HL-60 (cell line): ENCODE results near the gene TIGD3.
A peak's percentile ranks its signal among the peaks of the same experiment; 100 is the strongest.

ENCODE experiments used
- DNase-seq, 2 experiments: peaks; one replicate each; pipeline ENCODE4 v3.0.0-alpha.2; 2010 to 2020; ENCODE audit warnings: low read depth in 1 of 2, low spot score in 1 of 2
- H3K27ac ChIP-seq: fragments of 250-450 bp; sonication (Bioruptor Pico); replicated peaks from 2 replicates; pipeline ENCODE4 v1.5.1; 2020; ENCODE audit warnings: mild to moderate bottlenecking, moderate library complexity
- H3K27me3 ChIP-seq: fragments of 250-450 bp; sonication (Bioruptor Pico); 2 replicates; pipeline ENCODE4 v1.5.1; 2021; ENCODE audit warnings: mild to moderate bottlenecking, moderate library complexity; ENCODE audit not compliant: insufficient read depth, poor library complexity, severe bottlenecking
- H3K4me3 ChIP-seq: replicated peaks from 2 replicates; pipeline ENCODE4 v1.5.1; 2011; ENCODE audit warnings: mild to moderate bottlenecking, control low read depth, low read length; ENCODE audit not compliant: insufficient read depth
- CTCF ChIP-seq: IDR thresholded peaks from one replicate; pipeline ENCODE4 v1.5.1; 2011; ENCODE audit warnings: low read length, control low read depth, inconsistent platforms; ENCODE audit not compliant: insufficient read depth
- GABPA ChIP-seq: IDR thresholded peaks from 2 replicates; pipeline ENCODE4 v1.6.1; 2012; ENCODE audit warnings: low read depth
- POLR2AphosphoS5 ChIP-seq: IDR thresholded peaks from 2 replicates; pipeline ENCODE4 v1.6.1; 2012; ENCODE audit warnings: low read depth
- SPI1 ChIP-seq: IDR thresholded peaks from 2 replicates; pipeline ENCODE4 v1.6.1; 2012; ENCODE audit warnings: low read depth, mild to moderate bottlenecking, borderline replicate concordance
- long read RNA-seq: library from polyadenylated mRNA; unstranded; transcript quantifications from one replicate; pipeline ENCODE4 v2.0.0, GENCODE V29; 2020
- TF ChIP-seq, protein P1 (sequence below): IDR thresholded peaks from 2 replicates; pipeline ENCODE4 v1.6.1; 2012; ENCODE audit warnings: low read depth; ENCODE audit not compliant: insufficient replicate concordance

Gene TIGD3
- long read RNA-seq, partial matches to known transcripts, result 1 of 1 reads
- long read RNA-seq, other reads (novel, unspliced or antisense), result 0 of 1 reads

GRCh38 chr11:65354265-65355012 is at the start of gene TIGD3:
TSS of gene TIGD3 (plus strand) at chr11:65354751. CDS start at chr11:65355809, 1,058 bp downstream.
- H3K27me3 ChIP-seq, result no peaks in the 10 kb centered on the region
- H3K27ac ChIP-seq, result peak within 1 kb of the TSS; percentile 39; the same call in 1 of the 2 replicates
- DNase-seq, result peak; percentile 89 to 95
- TF ChIP-seq, protein P1, sequence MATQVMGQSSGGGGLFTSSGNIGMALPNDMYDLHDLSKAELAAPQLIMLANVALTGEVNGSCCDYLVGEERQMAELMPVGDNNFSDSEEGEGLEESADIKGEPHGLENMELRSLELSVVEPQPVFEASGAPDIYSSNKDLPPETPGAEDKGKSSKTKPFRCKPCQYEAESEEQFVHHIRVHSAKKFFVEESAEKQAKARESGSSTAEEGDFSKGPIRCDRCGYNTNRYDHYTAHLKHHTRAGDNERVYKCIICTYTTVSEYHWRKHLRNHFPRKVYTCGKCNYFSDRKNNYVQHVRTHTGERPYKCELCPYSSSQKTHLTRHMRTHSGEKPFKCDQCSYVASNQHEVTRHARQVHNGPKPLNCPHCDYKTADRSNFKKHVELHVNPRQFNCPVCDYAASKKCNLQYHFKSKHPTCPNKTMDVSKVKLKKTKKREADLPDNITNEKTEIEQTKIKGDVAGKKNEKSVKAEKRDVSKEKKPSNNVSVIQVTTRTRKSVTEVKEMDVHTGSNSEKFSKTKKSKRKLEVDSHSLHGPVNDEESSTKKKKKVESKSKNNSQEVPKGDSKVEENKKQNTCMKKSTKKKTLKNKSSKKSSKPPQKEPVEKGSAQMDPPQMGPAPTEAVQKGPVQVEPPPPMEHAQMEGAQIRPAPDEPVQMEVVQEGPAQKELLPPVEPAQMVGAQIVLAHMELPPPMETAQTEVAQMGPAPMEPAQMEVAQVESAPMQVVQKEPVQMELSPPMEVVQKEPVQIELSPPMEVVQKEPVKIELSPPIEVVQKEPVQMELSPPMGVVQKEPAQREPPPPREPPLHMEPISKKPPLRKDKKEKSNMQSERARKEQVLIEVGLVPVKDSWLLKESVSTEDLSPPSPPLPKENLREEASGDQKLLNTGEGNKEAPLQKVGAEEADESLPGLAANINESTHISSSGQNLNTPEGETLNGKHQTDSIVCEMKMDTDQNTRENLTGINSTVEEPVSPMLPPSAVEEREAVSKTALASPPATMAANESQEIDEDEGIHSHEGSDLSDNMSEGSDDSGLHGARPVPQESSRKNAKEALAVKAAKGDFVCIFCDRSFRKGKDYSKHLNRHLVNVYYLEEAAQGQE, result peak; percentile 88
- TF ChIP-seq SPI1 (peak; percentile 58; the same call in 1 of the 2 replicates), POLR2AphosphoS5 (no peak), GABPA (no peak)
- H3K4me3 ChIP-seq, result peak within 1 kb of the TSS; percentile 67

GRCh38 chr11:65305501-65306268 is 48.9 kb upstream of the TIGD3 start:
- TF ChIP-seq, protein P1, result no peak
- no peak for TF ChIP-seq POLR2AphosphoS5
- no peak for TF ChIP-seq CTCF
- TF ChIP-seq SPI1, result no peak
- no peak for TF ChIP-seq GABPA
- no peak for DNase-seq
- Histone ChIP-seq H3K27ac (no peak overlapping the region), H3K27me3 (no peaks in the 10 kb centered on the region), H3K4me3 (no peak overlapping the region)

GRCh38 chr11:65307298-65308229 is 47.0 kb upstream of the TIGD3 start:
- Histone ChIP-seq H3K27ac (no peak overlapping the region), H3K27me3 (no peaks in the 10 kb centered on the region), H3K4me3 (no peak overlapping the region)
- DNase-seq, result no peak
- TF ChIP-seq SPI1, result no peak
- TF ChIP-seq CTCF, result no peak
- TF ChIP-seq POLR2AphosphoS5, result no peak
- TF ChIP-seq, protein P1, result no peak
- TF ChIP-seq GABPA, result no peak
